ENCODE results near the gene CADM1.

DNA sequence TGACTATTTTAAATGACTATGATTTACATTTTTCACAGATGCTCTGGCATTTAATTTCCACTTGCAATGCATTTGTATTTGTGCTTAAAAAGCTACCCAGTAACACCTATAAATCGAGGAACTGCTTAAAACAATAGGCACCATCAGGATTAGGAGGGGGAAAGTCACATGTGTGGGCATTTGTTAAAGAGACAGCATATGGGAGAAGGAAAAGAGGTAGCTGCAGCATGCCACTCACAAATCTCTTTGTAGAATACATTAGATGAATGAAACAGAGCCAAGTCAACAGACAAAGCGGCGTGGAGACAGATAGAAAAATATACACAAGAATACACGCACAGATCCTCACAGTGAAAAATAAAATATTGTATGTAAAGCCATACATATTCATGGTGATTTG lies 228.0 kb downstream of the CADM1 start:
- no peak for TF ChIP-seq ZNF274 (IDR thresholded peaks at IDR 0.05; ENCODE audit: low read depth, low read length)
- TF ChIP-seq, protein P1, sequence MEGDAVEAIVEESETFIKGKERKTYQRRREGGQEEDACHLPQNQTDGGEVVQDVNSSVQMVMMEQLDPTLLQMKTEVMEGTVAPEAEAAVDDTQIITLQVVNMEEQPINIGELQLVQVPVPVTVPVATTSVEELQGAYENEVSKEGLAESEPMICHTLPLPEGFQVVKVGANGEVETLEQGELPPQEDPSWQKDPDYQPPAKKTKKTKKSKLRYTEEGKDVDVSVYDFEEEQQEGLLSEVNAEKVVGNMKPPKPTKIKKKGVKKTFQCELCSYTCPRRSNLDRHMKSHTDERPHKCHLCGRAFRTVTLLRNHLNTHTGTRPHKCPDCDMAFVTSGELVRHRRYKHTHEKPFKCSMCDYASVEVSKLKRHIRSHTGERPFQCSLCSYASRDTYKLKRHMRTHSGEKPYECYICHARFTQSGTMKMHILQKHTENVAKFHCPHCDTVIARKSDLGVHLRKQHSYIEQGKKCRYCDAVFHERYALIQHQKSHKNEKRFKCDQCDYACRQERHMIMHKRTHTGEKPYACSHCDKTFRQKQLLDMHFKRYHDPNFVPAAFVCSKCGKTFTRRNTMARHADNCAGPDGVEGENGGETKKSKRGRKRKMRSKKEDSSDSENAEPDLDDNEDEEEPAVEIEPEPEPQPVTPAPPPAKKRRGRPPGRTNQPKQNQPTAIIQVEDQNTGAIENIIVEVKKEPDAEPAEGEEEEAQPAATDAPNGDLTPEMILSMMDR (IDR thresholded peaks at IDR 0.05 in 2 of 3, conservative IDR thresholded peaks at IDR 0.05 in 1 of 3; ENCODE audit: borderline replicate concordance in 1 of 3, insufficient read depth in 1 of 3, low read depth in 2 of 3, low read length in 2 of 3), result no peak
- TF ChIP-seq, protein P2, sequence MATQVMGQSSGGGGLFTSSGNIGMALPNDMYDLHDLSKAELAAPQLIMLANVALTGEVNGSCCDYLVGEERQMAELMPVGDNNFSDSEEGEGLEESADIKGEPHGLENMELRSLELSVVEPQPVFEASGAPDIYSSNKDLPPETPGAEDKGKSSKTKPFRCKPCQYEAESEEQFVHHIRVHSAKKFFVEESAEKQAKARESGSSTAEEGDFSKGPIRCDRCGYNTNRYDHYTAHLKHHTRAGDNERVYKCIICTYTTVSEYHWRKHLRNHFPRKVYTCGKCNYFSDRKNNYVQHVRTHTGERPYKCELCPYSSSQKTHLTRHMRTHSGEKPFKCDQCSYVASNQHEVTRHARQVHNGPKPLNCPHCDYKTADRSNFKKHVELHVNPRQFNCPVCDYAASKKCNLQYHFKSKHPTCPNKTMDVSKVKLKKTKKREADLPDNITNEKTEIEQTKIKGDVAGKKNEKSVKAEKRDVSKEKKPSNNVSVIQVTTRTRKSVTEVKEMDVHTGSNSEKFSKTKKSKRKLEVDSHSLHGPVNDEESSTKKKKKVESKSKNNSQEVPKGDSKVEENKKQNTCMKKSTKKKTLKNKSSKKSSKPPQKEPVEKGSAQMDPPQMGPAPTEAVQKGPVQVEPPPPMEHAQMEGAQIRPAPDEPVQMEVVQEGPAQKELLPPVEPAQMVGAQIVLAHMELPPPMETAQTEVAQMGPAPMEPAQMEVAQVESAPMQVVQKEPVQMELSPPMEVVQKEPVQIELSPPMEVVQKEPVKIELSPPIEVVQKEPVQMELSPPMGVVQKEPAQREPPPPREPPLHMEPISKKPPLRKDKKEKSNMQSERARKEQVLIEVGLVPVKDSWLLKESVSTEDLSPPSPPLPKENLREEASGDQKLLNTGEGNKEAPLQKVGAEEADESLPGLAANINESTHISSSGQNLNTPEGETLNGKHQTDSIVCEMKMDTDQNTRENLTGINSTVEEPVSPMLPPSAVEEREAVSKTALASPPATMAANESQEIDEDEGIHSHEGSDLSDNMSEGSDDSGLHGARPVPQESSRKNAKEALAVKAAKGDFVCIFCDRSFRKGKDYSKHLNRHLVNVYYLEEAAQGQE (IDR thresholded peaks at IDR 0.05; ENCODE audit: low read depth), result no peak
- TF ChIP-seq ZFX (IDR thresholded peaks at IDR 0.05), result no peak
- no peak for TF ChIP-seq EZH2 (IDR thresholded peaks at IDR 0.05)
- TF ChIP-seq, protein P3, sequence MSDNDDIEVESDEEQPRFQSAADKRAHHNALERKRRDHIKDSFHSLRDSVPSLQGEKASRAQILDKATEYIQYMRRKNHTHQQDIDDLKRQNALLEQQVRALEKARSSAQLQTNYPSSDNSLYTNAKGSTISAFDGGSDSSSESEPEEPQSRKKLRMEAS (IDR thresholded peaks at IDR 0.05), result no peak
- TF ChIP-seq YY1 (IDR thresholded peaks at IDR 0.05; ENCODE audit: extremely low read depth, insufficient replicate concordance, low read depth, low read length), result no peak
- no peak for TF ChIP-seq CBX3 (IDR thresholded peaks at IDR 0.05; ENCODE audit: low read depth)
- no peak for TF ChIP-seq JUND (IDR thresholded peaks at IDR 0.05)
- TF ChIP-seq, protein P4, sequence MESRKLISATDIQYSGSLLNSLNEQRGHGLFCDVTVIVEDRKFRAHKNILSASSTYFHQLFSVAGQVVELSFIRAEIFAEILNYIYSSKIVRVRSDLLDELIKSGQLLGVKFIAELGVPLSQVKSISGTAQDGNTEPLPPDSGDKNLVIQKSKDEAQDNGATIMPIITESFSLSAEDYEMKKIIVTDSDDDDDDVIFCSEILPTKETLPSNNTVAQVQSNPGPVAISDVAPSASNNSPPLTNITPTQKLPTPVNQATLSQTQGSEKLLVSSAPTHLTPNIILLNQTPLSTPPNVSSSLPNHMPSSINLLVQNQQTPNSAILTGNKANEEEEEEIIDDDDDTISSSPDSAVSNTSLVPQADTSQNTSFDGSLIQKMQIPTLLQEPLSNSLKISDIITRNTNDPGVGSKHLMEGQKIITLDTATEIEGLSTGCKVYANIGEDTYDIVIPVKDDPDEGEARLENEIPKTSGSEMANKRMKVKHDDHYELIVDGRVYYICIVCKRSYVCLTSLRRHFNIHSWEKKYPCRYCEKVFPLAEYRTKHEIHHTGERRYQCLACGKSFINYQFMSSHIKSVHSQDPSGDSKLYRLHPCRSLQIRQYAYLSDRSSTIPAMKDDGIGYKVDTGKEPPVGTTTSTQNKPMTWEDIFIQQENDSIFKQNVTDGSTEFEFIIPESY (IDR thresholded peaks at IDR 0.05; ENCODE audit: extremely low read depth, insufficient replicate concordance, low read length), result no peak

All from HCT116 (cell line).